A549 (cell line): ENCODE data around the gene ALKBH2. TPM values are rescaled to one million over a fixed set of nuclear protein-coding genes. Genes with fewer than 3 reads are reported as not detected.

ENCODE experiments used
- ATAC-seq, 2 experiments: fragments of 200-7000 bp in 1 of 2; fragments of >200 bp in 1 of 2; cut with Nextera tagmentation in 1 of 2; cut with Tn5 transposase in 1 of 2; 3 replicates each; pipeline versions ENCODE4 v1.8.0 to v1.9.1; 2018 to 2020; ENCODE audit warnings: mild to moderate bottlenecking in 1 of 2, moderate library complexity in 1 of 2
- CTCF ChIA-PET: fragments of 300-600 bp; sonication (Branson Sonifier 250); formaldehyde crosslinking; extraction: SDS; loops from one replicate; lab custom pipeline; 2021; ENCODE audit warnings: antibody characterized with exemption, inconsistent platforms; lab: Yijun Ruan, JAX
- POLR2A ChIA-PET: fragments of 350-600 bp; formaldehyde crosslinking; extraction: SDS; loops from one replicate; lab custom pipeline; 2021; ENCODE audit warnings: antibody characterized with exemption, inconsistent platforms; lab: Yijun Ruan, JAX
- DNase-seq, 2 experiments: peaks; one replicate each; pipeline versions ENCODE4 v3.0.0 to v3.0.0-alpha.2; 2011 to 2016; ENCODE audit warnings: low read depth in 1 of 2, low spot score in 1 of 2
- FAIRE-seq: peaks from 2 replicates; lab custom pipeline; 2011; peaks lifted over from hg19 to GRCh38; lab: Jason Lieb, UNC
- H3K27ac ChIP-seq, 2 experiments: fragments of >200 bp; sonication (Bioruptor Twin); formaldehyde crosslinking; 3 replicates each; pipeline ENCODE4 v1.5.1; 2016 to 2017
- H3K4me1 ChIP-seq: fragments of >200 bp; sonication (Bioruptor Twin); formaldehyde crosslinking; 3 replicates; pipeline ENCODE4 v1.6.1; 2016
- H3K4me2 ChIP-seq: fragments of >200 bp; sonication (Bioruptor Twin); formaldehyde crosslinking; 3 replicates; pipeline ENCODE4 v1.6.1; 2016
- H3K4me3 ChIP-seq: fragments of >200 bp; sonication (Bioruptor Twin); formaldehyde crosslinking; 3 replicates; pipeline ENCODE4 v1.5.1; 2016
- H3K9me3 ChIP-seq: fragments of >200 bp; sonication (Bioruptor Twin); formaldehyde crosslinking; 3 replicates; pipeline ENCODE4 v1.6.1; 2016
- BHLHE40 ChIP-seq: IDR thresholded peaks from 2 replicates; pipeline ENCODE4 v1.6.1; 2012; ENCODE audit warnings: low read depth, low read length, inconsistent platforms
- CBX2 ChIP-seq: fragments of 200-600 bp; sonication (generic); IDR thresholded peaks from 2 replicates; pipeline ENCODE4 v1.6.1; 2016; ENCODE audit warnings: low read depth, mild to moderate bottlenecking, borderline replicate concordance
- CBX8 ChIP-seq: fragments of 200-600 bp; sonication (generic); IDR thresholded peaks from 2 replicates; pipeline ENCODE4 v1.6.1; 2016
- CHD2 ChIP-seq: fragments of 150-350 bp; IDR thresholded peaks from 2 replicates; pipeline ENCODE4 v1.6.1; 2014; ENCODE audit warnings: low read length; ENCODE audit not compliant: partially characterized antibody
- EHF ChIP-seq: fragments of 250-450 bp; sonication (Bioruptor Pico); IDR thresholded peaks from 2 replicates; pipeline ENCODE4 v1.5.0; 2020; ENCODE audit warnings: mild to moderate bottlenecking
- EP300 ChIP-seq, 2 experiments: fragments of >200 bp; sonication (Bioruptor Twin); formaldehyde crosslinking; IDR thresholded peaks; 2 replicates in 1 of 2; 3 replicates in 1 of 2; pipeline ENCODE4 v1.6.1; 2016 to 2017
- ESRRA ChIP-seq: fragments of 150-350 bp; IDR thresholded peaks from 2 replicates; pipeline ENCODE4 v1.6.1; 2014; ENCODE audit warnings: mild to moderate bottlenecking, low read length, borderline replicate concordance
- FOSB ChIP-seq: fragments of 250-450 bp; sonication (Bioruptor Pico); IDR thresholded peaks from 2 replicates; pipeline ENCODE4 v1.5.0; 2020; ENCODE audit warnings: mild to moderate bottlenecking, moderate library complexity
- FOSL2 ChIP-seq, 2 experiments: fragments of 450-650 bp in 1 of 2; fragments of >200 bp in 1 of 2; sonication (Bioruptor Twin) in 1 of 2; formaldehyde crosslinking; IDR thresholded peaks; 2 replicates each; pipeline versions ENCODE4 v1.5.0 to v1.6.1; 2016 to 2020; ENCODE audit warnings: mild to moderate bottlenecking in 1 of 2, moderate library complexity in 1 of 2
- HDAC2 ChIP-seq: fragments of 200-600 bp; sonication (generic); IDR thresholded peaks from 2 replicates; pipeline ENCODE4 v1.6.1; 2016
- HOXA7 ChIP-seq: fragments of 250-450 bp; sonication (Bioruptor Pico); IDR thresholded peaks from 2 replicates; pipeline ENCODE4 v1.5.0; 2020; ENCODE audit warnings: mild to moderate bottlenecking, moderate library complexity
- HOXB5 ChIP-seq: fragments of 250-450 bp; sonication (Bioruptor Pico); IDR thresholded peaks from 2 replicates; pipeline ENCODE4 v1.5.0; 2020; ENCODE audit warnings: mild to moderate bottlenecking, moderate library complexity
- JUN ChIP-seq, 2 experiments: fragments of >200 bp; sonication (Bioruptor Twin); formaldehyde crosslinking; IDR thresholded peaks; 2 replicates in 1 of 2; 3 replicates in 1 of 2; pipeline ENCODE4 v1.6.1; 2016 to 2017
- JUNB ChIP-seq: fragments of >200 bp; sonication (Bioruptor Twin); formaldehyde crosslinking; IDR thresholded peaks from 2 replicates; pipeline ENCODE4 v1.6.1; 2016
- KDM1A ChIP-seq: fragments of 200-600 bp; sonication (generic); IDR thresholded peaks from 2 replicates; pipeline ENCODE4 v1.6.1; 2016; ENCODE audit warnings: low read depth, mild to moderate bottlenecking
- KDM5A ChIP-seq: fragments of 200-600 bp; sonication (generic); IDR thresholded peaks from 2 replicates; pipeline ENCODE4 v1.6.1; 2016; ENCODE audit warnings: antibody characterized with exemption, mild to moderate bottlenecking
- MAX ChIP-seq: IDR thresholded peaks from 2 replicates; pipeline ENCODE4 v1.6.1; 2012
- MAZ ChIP-seq: fragments of 150-350 bp; IDR thresholded peaks from 2 replicates; pipeline ENCODE4 v1.6.1; 2014; ENCODE audit warnings: antibody characterized with exemption, low read depth, low read length, borderline replicate concordance
- MYC ChIP-seq: IDR thresholded peaks from 2 replicates; pipeline ENCODE4 v1.6.1; 2012; ENCODE audit warnings: mild to moderate bottlenecking, inconsistent platforms, low read length, improper control_type of control experiment, borderline replicate concordance
- NPAS2 ChIP-seq: fragments of 250-450 bp; sonication (Bioruptor Pico); IDR thresholded peaks from 2 replicates; pipeline ENCODE4 v1.8.0; 2022; ENCODE audit warnings: mild to moderate bottlenecking, moderate library complexity, borderline replicate concordance
- NR3C1 ChIP-seq: fragments of >200 bp; sonication (Bioruptor Twin); formaldehyde crosslinking; IDR thresholded peaks from 3 replicates; pipeline ENCODE4 v1.6.1; 2017
- PHF8 ChIP-seq: fragments of 200-600 bp; sonication (generic); IDR thresholded peaks from 2 replicates; pipeline ENCODE4 v1.6.1; 2016; ENCODE audit warnings: low read depth, mild to moderate bottlenecking, antibody characterized with exemption, moderate library complexity, borderline replicate concordance
- POLR2AphosphoS2 ChIP-seq: conservative IDR thresholded peaks from 2 replicates; pipeline ENCODE4 v1.6.1; 2012; ENCODE audit warnings: low read length, improper control_type of control experiment, inconsistent platforms
- RARB ChIP-seq: fragments of 250-450 bp; sonication (Bioruptor Pico); IDR thresholded peaks from 2 replicates; pipeline ENCODE4 v1.8.0; 2021; ENCODE audit warnings: mild to moderate bottlenecking, moderate library complexity
- SMC3 ChIP-seq: fragments of >200 bp; sonication (Bioruptor Twin); formaldehyde crosslinking; IDR thresholded peaks from 3 replicates; pipeline ENCODE4 v1.6.1; 2018; ENCODE audit warnings: inconsistent platforms
- TFCP2L1 ChIP-seq: fragments of 250-450 bp; sonication (Bioruptor Pico); IDR thresholded peaks from 2 replicates; pipeline ENCODE4 v1.5.0; 2021; ENCODE audit warnings: mild to moderate bottlenecking
- ZC3H11A ChIP-seq: fragments of 450-650 bp; IDR thresholded peaks from 2 replicates; pipeline ENCODE4 v1.6.1; 2014; ENCODE audit warnings: antibody characterized with exemption, mild to moderate bottlenecking
- ZFP36 ChIP-seq: fragments of 450-650 bp; IDR thresholded peaks from 2 replicates; pipeline ENCODE4 v1.6.1; 2014; ENCODE audit warnings: borderline replicate concordance; ENCODE audit not compliant: partially characterized antibody
- ZSCAN20 ChIP-seq: fragments of 250-450 bp; sonication (Bioruptor Pico); IDR thresholded peaks from 2 replicates; pipeline ENCODE4 v1.8.0; 2022; ENCODE audit warnings: mild to moderate bottlenecking, moderate library complexity
- WGBS: methylation state at CpG from one replicate; pipeline ENCODE4 v1.1.6; 2017; ENCODE audit errors: missing lambda C conversion rate; 5-methylcytosine and 5-hydroxymethylcytosine counted together
- polyA plus RNA-seq, 4 experiments: library from polyadenylated mRNA; depleted of rRNA in 3 of 4; stranded (reverse); fragments of >200 nt; fragmentation: RNase III in 1 of 4; extraction: RNeasy Plus Mini Kit Qiagen cat#74134 plus additional on column Dnase treatment in 1 of 4; gene quantifications; 2 replicates in 3 of 4; 3 replicates in 1 of 4; pipeline ENCODE4 v1.2.3, GENCODE V29; 2011 to 2017
- TF ChIP-seq, protein P1 (sequence below): fragments of >200 bp; sonication (Bioruptor Twin); formaldehyde crosslinking; IDR thresholded peaks from 2 replicates; pipeline ENCODE4 v1.6.1; 2016
- TF ChIP-seq, protein P2 (sequence below): fragments of >200 bp; sonication (Bioruptor Twin); formaldehyde crosslinking; IDR thresholded peaks from 3 replicates; pipeline ENCODE4 v1.6.1; 2016
- TF ChIP-seq, protein P3 (sequence below): fragments of 200-600 bp; sonication (generic); IDR thresholded peaks from 2 replicates; pipeline ENCODE4 v1.6.1; 2016; ENCODE audit warnings: antibody characterized with exemption, mild to moderate bottlenecking, moderate library complexity

ALKBH2 gene
- polyA plus RNA-seq, 2 of the 4 experiments (the other 2 are of a cell fraction): 53.9 to 57.7 TPM

- TF ChIP-seq NR3C1 (no peak), FOSL2 (IDR thresholded peaks at IDR 0.05) (no peak), FOSL2 (CRISPR knock-in tag; IDR thresholded peaks at IDR 0.05) (no peak), EP300 (IDR thresholded peaks at IDR 0.05) (no peak), KDM1A (no peak), ZFP36 (no peak), FOSB (no peak), SMC3 (no peak), CBX2 (no peak), NPAS2 (no peak), EHF (no peak), BHLHE40 (no peak), JUNB (no peak), MAX (no peak), ESRRA (no peak), MYC (no peak), TFCP2L1 (CRISPR knock-in tag) (no peak), RARB (CRISPR knock-in tag) (no peak)
- TF ChIP-seq, protein P1, sequence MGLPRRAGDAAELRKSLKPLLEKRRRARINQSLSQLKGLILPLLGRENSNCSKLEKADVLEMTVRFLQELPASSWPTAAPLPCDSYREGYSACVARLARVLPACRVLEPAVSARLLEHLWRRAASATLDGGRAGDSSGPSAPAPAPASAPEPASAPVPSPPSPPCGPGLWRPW: no peak
- TF ChIP-seq, protein P2, sequence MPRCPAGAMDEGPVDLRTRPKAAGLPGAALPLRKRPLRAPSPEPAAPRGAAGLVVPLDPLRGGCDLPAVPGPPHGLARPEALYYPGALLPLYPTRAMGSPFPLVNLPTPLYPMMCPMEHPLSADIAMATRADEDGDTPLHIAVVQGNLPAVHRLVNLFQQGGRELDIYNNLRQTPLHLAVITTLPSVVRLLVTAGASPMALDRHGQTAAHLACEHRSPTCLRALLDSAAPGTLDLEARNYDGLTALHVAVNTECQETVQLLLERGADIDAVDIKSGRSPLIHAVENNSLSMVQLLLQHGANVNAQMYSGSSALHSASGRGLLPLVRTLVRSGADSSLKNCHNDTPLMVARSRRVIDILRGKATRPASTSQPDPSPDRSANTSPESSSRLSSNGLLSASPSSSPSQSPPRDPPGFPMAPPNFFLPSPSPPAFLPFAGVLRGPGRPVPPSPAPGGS: no peak
- TF ChIP-seq, all 56 proteins: peak for 0
- H3K4me1 ChIP-seq: peaks cover 2% of the 10 kb centered on the region; the same call in 1 of the 3 replicates
- DNase-seq (no peak), ATAC-seq (no peak), FAIRE-seq (no peak)
- no peak overlapping the region for H3K4me3 ChIP-seq
- H3K4me2 ChIP-seq: no peak overlapping the region
- WGBS: 86% methylated on average over 12 of the region's 12 CpGs
- CTCF ChIA-PET: interaction anchor here (0.6 to 1.5 kb wide), 12 partner anchors 8 to 906 kb away, joined by 3 to 4 read pairs (median 3); no protein-coding TSS in a partner anchor
- no peak overlapping the region; a peak in 1 of 6 replicates for H3K27ac ChIP-seq
- no peaks in the 10 kb centered on the region for H3K9me3 ChIP-seq
- POLR2A ChIA-PET: no interaction called here
These were observed 23.3 kb upstream of the ALKBH2 start for GRCh38 chr12:109116611-109116949.

DNA sequence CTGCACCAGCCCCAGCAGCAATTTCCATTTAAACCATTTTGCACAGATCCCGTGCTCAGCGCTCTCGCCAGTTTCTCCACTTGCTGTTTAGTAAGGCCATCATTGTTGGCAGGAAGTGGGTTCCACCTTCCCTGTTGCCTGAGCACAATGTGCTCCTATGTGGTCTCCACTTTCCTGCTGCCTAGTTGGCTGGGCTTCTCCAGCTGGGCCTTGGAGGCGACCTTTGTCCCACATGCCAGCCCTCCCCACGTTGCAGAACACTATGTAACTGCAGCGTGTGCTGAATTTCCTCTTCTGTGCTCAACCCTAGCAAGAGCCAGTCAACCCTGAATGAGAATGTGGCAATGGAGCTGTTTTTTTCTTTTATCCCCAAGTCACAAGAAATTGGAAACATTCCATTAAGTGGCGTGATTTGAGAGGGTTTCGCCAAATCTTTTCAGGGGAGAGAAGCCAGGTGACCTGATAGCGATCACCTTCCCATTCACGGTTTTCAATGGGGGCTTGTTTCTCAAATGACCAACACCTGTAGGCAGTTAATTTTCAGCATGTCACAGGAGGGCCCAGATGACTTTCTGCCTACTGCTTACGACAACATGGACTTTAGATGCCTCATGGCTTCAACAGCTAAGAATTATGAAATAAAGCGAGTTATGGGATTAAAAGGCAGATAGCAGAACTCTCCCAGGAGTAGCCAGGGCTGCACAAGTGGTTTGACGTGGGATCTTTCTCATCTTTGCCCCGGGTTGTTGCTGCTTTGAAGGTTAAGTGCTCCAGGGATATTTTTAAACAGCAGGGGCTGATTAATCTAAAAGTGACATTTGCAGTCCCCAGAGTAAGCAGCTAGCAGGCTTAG lies 22.7 kb upstream of the ALKBH2 start, which contains the start of gene ACACB:
Gene ACACB (plus strand): TSS at position 830 of the 853 bp plus-strand sequence. CDS start 22,819 bp downstream, outside the sequence.
- no peaks in the 10 kb centered on the region for H3K9me3 ChIP-seq
- peaks cover 3% of the 10 kb centered on the region; the same call in 1 of the 3 replicates for H3K4me1 ChIP-seq
- ChIA-PET POLR2A (no interaction called here), CTCF (interaction anchor here (0.6 to 1.5 kb wide), 11 partner anchors 8 to 907 kb away, joined by 3 to 4 read pairs (median 3); no protein-coding TSS in a partner anchor)
- H3K27ac ChIP-seq: no peak within 1 kb of the TSS; a peak in 1 of 6 replicates
- 86% methylated on average over 14 of the region's 14 CpGs for WGBS
- DNase-seq: no peak
- TF ChIP-seq KDM5A (no peak), ZSCAN20 (CRISPR knock-in tag) (no peak), JUNB (no peak), HOXA7 (CRISPR knock-in tag) (no peak), JUN (IDR thresholded peaks at IDR 0.05) (no peak), HDAC2 (no peak), TFCP2L1 (CRISPR knock-in tag) (no peak), PHF8 (no peak), SMC3 (no peak), BHLHE40 (no peak), CBX2 (no peak), HOXB5 (CRISPR knock-in tag) (no peak), CBX8 (no peak), MAZ (no peak), NR3C1 (no peak), ZC3H11A (no peak), CHD2 (no peak), POLR2AphosphoS2 (no peak), MYC (no peak)
- TF ChIP-seq, protein P3, sequence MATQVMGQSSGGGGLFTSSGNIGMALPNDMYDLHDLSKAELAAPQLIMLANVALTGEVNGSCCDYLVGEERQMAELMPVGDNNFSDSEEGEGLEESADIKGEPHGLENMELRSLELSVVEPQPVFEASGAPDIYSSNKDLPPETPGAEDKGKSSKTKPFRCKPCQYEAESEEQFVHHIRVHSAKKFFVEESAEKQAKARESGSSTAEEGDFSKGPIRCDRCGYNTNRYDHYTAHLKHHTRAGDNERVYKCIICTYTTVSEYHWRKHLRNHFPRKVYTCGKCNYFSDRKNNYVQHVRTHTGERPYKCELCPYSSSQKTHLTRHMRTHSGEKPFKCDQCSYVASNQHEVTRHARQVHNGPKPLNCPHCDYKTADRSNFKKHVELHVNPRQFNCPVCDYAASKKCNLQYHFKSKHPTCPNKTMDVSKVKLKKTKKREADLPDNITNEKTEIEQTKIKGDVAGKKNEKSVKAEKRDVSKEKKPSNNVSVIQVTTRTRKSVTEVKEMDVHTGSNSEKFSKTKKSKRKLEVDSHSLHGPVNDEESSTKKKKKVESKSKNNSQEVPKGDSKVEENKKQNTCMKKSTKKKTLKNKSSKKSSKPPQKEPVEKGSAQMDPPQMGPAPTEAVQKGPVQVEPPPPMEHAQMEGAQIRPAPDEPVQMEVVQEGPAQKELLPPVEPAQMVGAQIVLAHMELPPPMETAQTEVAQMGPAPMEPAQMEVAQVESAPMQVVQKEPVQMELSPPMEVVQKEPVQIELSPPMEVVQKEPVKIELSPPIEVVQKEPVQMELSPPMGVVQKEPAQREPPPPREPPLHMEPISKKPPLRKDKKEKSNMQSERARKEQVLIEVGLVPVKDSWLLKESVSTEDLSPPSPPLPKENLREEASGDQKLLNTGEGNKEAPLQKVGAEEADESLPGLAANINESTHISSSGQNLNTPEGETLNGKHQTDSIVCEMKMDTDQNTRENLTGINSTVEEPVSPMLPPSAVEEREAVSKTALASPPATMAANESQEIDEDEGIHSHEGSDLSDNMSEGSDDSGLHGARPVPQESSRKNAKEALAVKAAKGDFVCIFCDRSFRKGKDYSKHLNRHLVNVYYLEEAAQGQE: no peak
- H3K4me2 ChIP-seq: no peak within 1 kb of the TSS
- no peak within 1 kb of the TSS for H3K4me3 ChIP-seq
- FAIRE-seq: no peak
- ATAC-seq: no peak
